Left renal pelvis (tissue), 4 donors: ENCODE measurements around the gene C19orf81. TPM values are rescaled to one million over a fixed set of nuclear protein-coding genes. Genes with fewer than 3 reads are reported as not detected.

Experiments
- DNase-seq, 4 donors: peaks; one replicate each; pipeline ENCODE4 v3.0.0-alpha.2; 2013; ENCODE audit warnings: low read depth in 4 of 4, low spot score in 3 of 4
- polyA plus RNA-seq, 4 donors: library from polyadenylated mRNA; unstranded; fragments of 120-200 nt; gene quantifications; one replicate each; pipeline ENCODE4 v1.2.1, GENCODE V29; 2013; ENCODE audit not compliant: insufficient read length in 4 of 4

Gene C19orf81
- polyA plus RNA-seq, 4 donors, result 0.48 to 3.2 (median 2.2) TPM

GRCh38 chr19:50705422-50706019, 56.3 kb downstream of the C19orf81 start:
- DNase-seq, result no peak

GRCh38 chr19:50706387-50706786, 57.1 kb downstream of the C19orf81 start:
- DNase-seq, result no peak

- no peak for DNase-seq
Observed at GRCh38 chr19:50708179-50708879, 59.1 kb downstream of the C19orf81 start.

Other genes starting within 250 kb of the C19orf81 start
- gene SPIB, start 230.5 kb upstream of the C19orf81 start, polyA plus RNA-seq, result 1 to 10 TPM in 1 of 4 donors, under 1 TPM in 3; 0.53 to 1.1 (median 0.79) TPM
- gene MYBPC2, start 216.6 kb upstream of the C19orf81 start, polyA plus RNA-seq, result 1 to 10 TPM in 1 of 4 donors, under 1 TPM in 3; 0.43 to 2.7 (median 0.75) TPM
- 100 to 1,000 TPM; 104 to 151 (median 122) TPM for gene EMC10, start 172.9 kb upstream of the C19orf81 start, polyA plus RNA-seq
- gene GARIN5A, start 172.6 kb upstream of the C19orf81 start, polyA plus RNA-seq, result 10 to 100 TPM in 1 of 4 donors, 1 to 10 TPM in 3; 3.3 to 10.3 (median 6.6) TPM
- gene JOSD2, start 138.3 kb upstream of the C19orf81 start, polyA plus RNA-seq, result 10 to 100 TPM in 2 of 4 donors, 1 to 10 TPM in 2; 9.2 to 14.1 (median 10.1) TPM
- 10 to 100 TPM in 1 of 4 donors, 1 to 10 TPM in 3; 1.3 to 13.9 (median 6.2) TPM for gene ASPDH, start 135.5 kb upstream of the C19orf81 start, polyA plus RNA-seq
- gene LRRC4B, start 81.0 kb upstream of the C19orf81 start, polyA plus RNA-seq, result 10 to 100 TPM; 15.7 to 26.8 (median 20.1) TPM
- gene SYT3, start 9.6 kb upstream of the C19orf81 start, polyA plus RNA-seq, result 1 to 10 TPM in 1 of 4 donors, under 1 TPM in 3; 0.25 to 1.7 (median 0.75) TPM
- gene SHANK1, start 70.4 kb downstream of the C19orf81 start, polyA plus RNA-seq, result 1 to 10 TPM; 4.2 to 6.6 (median 5.7) TPM
- 10 to 100 TPM; 23.8 to 56.8 (median 31.4) TPM for gene CLEC11A, start 73.9 kb downstream of the C19orf81 start, polyA plus RNA-seq
- gene GPR32, start 121.0 kb downstream of the C19orf81 start, polyA plus RNA-seq, result not detected
- under 1 TPM in 2 of 4 donors, not detected in 2; 0.10 to 0.29 TPM for gene ACP4, start 141.0 kb downstream of the C19orf81 start, polyA plus RNA-seq
- 1 to 10 TPM; 1.2 to 2.1 (median 1.4) TPM for gene KLK1, start 174.3 kb downstream of the C19orf81 start, polyA plus RNA-seq
- gene KLK15, start 184.1 kb downstream of the C19orf81 start, polyA plus RNA-seq, result not detected
- gene KLK3, start 205.5 kb downstream of the C19orf81 start, polyA plus RNA-seq, result under 1 TPM in 3 of 4 donors, not detected in 1; 0.47 to 0.88 (median 0.66) TPM
- under 1 TPM in 2 of 4 donors, not detected in 2; 0.26 to 0.38 TPM for gene KLK2, start 224.0 kb downstream of the C19orf81 start, polyA plus RNA-seq